ENCODE data around the gene SNX5. TPM values are rescaled to one million over a fixed set of nuclear protein-coding genes. Genes with fewer than 3 reads are reported as not detected.
A peak's percentile ranks its signal among the peaks of the same experiment; 100 is the strongest.

The SNX5 gene
- total and polyA plus RNA-seq, 2 of the 13 experiments (the other 11 are each of a cell fraction or from before 2014, with no cell fraction given), result 664 to 1,040 TPM

DNA sequence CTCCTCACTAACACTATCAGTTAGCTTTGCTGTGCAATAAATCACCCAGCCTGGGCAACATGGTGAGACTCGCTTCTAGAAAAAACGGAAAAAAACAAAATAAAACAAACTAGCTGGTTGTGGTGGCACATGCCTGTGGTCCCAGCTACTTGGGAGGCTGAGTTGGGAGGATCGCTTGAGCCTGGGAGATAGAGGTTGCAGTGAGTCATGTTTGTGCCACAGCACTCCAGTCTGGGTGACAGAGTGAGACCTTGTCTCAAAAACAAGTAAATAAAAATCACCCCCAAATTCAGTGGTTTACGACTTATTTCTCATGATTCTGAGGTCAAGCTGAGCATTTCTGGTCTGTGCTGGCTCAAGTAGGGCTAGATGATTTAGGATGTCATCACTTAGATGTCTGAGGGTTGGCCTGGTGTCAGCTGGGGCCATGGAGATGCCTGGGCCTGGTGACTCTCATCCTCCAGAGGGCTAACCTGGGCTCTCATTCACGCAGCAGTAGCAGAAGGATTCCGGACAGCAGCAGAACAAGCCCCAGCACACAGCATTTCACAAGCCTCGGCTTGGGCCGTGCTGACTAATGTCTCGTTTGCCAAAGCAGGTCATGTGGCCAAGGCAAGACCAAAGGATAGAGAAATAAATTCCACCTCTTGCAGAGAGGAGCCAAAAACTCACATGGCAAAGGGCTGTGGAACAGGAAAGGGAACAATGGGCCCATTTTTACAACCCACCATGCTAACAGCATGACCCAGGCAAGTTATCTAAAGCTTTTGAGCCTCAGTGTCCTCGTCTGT is 32.7 kb upstream of the SNX5 start (continued):
- TF ChIP-seq, protein P1, sequence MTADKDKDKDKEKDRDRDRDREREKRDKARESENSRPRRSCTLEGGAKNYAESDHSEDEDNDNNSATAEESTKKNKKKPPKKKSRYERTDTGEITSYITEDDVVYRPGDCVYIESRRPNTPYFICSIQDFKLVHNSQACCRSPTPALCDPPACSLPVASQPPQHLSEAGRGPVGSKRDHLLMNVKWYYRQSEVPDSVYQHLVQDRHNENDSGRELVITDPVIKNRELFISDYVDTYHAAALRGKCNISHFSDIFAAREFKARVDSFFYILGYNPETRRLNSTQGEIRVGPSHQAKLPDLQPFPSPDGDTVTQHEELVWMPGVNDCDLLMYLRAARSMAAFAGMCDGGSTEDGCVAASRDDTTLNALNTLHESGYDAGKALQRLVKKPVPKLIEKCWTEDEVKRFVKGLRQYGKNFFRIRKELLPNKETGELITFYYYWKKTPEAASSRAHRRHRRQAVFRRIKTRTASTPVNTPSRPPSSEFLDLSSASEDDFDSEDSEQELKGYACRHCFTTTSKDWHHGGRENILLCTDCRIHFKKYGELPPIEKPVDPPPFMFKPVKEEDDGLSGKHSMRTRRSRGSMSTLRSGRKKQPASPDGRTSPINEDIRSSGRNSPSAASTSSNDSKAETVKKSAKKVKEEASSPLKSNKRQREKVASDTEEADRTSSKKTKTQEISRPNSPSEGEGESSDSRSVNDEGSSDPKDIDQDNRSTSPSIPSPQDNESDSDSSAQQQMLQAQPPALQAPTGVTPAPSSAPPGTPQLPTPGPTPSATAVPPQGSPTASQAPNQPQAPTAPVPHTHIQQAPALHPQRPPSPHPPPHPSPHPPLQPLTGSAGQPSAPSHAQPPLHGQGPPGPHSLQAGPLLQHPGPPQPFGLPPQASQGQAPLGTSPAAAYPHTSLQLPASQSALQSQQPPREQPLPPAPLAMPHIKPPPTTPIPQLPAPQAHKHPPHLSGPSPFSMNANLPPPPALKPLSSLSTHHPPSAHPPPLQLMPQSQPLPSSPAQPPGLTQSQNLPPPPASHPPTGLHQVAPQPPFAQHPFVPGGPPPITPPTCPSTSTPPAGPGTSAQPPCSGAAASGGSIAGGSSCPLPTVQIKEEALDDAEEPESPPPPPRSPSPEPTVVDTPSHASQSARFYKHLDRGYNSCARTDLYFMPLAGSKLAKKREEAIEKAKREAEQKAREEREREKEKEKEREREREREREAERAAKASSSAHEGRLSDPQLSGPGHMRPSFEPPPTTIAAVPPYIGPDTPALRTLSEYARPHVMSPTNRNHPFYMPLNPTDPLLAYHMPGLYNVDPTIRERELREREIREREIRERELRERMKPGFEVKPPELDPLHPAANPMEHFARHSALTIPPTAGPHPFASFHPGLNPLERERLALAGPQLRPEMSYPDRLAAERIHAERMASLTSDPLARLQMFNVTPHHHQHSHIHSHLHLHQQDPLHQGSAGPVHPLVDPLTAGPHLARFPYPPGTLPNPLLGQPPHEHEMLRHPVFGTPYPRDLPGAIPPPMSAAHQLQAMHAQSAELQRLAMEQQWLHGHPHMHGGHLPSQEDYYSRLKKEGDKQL (CRISPR knock-in tag; IDR thresholded peaks at IDR 0.05; ENCODE audit: low read depth), result no peak
- TF ChIP-seq, protein P2, sequence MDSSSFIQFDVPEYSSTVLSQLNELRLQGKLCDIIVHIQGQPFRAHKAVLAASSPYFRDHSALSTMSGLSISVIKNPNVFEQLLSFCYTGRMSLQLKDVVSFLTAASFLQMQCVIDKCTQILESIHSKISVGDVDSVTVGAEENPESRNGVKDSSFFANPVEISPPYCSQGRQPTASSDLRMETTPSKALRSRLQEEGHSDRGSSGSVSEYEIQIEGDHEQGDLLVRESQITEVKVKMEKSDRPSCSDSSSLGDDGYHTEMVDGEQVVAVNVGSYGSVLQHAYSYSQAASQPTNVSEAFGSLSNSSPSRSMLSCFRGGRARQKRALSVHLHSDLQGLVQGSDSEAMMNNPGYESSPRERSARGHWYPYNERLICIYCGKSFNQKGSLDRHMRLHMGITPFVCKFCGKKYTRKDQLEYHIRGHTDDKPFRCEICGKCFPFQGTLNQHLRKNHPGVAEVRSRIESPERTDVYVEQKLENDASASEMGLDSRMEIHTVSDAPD (CRISPR knock-in tag; IDR thresholded peaks at IDR 0.05), result peak; percentile 77; the same call in 1 of the 2 replicates
- no peak for TF ChIP-seq SSRP1 (CRISPR knock-in tag; IDR thresholded peaks at IDR 0.05)
- TF ChIP-seq, protein P3, sequence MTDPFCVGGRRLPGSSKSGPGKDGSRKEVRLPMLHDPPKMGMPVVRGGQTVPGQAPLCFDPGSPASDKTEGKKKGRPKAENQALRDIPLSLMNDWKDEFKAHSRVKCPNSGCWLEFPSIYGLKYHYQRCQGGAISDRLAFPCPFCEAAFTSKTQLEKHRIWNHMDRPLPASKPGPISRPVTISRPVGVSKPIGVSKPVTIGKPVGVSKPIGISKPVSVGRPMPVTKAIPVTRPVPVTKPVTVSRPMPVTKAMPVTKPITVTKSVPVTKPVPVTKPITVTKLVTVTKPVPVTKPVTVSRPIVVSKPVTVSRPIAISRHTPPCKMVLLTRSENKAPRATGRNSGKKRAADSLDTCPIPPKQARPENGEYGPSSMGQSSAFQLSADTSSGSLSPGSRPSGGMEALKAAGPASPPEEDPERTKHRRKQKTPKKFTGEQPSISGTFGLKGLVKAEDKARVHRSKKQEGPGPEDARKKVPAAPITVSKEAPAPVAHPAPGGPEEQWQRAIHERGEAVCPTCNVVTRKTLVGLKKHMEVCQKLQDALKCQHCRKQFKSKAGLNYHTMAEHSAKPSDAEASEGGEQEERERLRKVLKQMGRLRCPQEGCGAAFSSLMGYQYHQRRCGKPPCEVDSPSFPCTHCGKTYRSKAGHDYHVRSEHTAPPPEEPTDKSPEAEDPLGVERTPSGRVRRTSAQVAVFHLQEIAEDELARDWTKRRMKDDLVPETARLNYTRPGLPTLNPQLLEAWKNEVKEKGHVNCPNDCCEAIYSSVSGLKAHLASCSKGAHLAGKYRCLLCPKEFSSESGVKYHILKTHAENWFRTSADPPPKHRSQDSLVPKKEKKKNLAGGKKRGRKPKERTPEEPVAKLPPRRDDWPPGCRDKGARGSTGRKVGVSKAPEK (CRISPR knock-in tag; IDR thresholded peaks at IDR 0.05; ENCODE audit: borderline replicate concordance), result no peak
- no peak for TF ChIP-seq MEIS2 (CRISPR knock-in tag; IDR thresholded peaks at IDR 0.05)
- TF ChIP-seq, protein P4, sequence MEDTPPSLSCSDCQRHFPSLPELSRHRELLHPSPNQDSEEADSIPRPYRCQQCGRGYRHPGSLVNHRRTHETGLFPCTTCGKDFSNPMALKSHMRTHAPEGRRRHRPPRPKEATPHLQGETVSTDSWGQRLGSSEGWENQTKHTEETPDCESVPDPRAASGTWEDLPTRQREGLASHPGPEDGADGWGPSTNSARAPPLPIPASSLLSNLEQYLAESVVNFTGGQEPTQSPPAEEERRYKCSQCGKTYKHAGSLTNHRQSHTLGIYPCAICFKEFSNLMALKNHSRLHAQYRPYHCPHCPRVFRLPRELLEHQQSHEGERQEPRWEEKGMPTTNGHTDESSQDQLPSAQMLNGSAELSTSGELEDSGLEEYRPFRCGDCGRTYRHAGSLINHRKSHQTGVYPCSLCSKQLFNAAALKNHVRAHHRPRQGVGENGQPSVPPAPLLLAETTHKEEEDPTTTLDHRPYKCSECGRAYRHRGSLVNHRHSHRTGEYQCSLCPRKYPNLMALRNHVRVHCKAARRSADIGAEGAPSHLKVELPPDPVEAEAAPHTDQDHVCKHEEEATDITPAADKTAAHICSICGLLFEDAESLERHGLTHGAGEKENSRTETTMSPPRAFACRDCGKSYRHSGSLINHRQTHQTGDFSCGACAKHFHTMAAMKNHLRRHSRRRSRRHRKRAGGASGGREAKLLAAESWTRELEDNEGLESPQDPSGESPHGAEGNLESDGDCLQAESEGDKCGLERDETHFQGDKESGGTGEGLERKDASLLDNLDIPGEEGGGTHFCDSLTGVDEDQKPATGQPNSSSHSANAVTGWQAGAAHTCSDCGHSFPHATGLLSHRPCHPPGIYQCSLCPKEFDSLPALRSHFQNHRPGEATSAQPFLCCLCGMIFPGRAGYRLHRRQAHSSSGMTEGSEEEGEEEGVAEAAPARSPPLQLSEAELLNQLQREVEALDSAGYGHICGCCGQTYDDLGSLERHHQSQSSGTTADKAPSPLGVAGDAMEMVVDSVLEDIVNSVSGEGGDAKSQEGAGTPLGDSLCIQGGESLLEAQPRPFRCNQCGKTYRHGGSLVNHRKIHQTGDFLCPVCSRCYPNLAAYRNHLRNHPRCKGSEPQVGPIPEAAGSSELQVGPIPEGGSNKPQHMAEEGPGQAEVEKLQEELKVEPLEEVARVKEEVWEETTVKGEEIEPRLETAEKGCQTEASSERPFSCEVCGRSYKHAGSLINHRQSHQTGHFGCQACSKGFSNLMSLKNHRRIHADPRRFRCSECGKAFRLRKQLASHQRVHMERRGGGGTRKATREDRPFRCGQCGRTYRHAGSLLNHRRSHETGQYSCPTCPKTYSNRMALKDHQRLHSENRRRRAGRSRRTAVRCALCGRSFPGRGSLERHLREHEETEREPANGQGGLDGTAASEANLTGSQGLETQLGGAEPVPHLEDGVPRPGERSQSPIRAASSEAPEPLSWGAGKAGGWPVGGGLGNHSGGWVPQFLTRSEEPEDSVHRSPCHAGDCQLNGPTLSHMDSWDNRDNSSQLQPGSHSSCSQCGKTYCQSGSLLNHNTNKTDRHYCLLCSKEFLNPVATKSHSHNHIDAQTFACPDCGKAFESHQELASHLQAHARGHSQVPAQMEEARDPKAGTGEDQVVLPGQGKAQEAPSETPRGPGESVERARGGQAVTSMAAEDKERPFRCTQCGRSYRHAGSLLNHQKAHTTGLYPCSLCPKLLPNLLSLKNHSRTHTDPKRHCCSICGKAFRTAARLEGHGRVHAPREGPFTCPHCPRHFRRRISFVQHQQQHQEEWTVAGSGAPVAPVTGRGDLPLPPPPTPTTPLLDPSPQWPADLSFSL (CRISPR knock-in tag; IDR thresholded peaks at IDR 0.05), result no peak
- TF ChIP-seq ZNF891 (CRISPR knock-in tag; IDR thresholded peaks at IDR 0.05), result peak; percentile 74; the same call in 1 of the 2 replicates
- 0 out of 2 replicates have a peak, but pooled peaks have one; percentile 52 for TF ChIP-seq ZNF761 (CRISPR knock-in tag; conservative IDR thresholded peaks at IDR 0.05)
- 0 out of 2 replicates have a peak, but pooled peaks have one; percentile 20 for TF ChIP-seq CHD4 (IDR thresholded peaks at IDR 0.05; ENCODE audit: borderline replicate concordance, low read length)
- no peak for TF ChIP-seq MYNN (CRISPR knock-in tag; IDR thresholded peaks at IDR 0.05; ENCODE audit: low read depth)
- TF ChIP-seq NCOR1 (IDR thresholded peaks at IDR 0.05; ENCODE audit: borderline replicate concordance, low read length), result no peak
- TF ChIP-seq SAP130 (CRISPR knock-in tag; IDR thresholded peaks at IDR 0.05; ENCODE audit: low read depth), result peak; percentile 78
